ENCODE data around the gene CARD9. TPM values are rescaled to one million over a fixed set of nuclear protein-coding genes. Genes with fewer than 3 reads are reported as not detected.

CARD9 gene
- total RNA-seq, 2 donors from 2014 or later: 0.52 to 1.9 TPM

DNA sequence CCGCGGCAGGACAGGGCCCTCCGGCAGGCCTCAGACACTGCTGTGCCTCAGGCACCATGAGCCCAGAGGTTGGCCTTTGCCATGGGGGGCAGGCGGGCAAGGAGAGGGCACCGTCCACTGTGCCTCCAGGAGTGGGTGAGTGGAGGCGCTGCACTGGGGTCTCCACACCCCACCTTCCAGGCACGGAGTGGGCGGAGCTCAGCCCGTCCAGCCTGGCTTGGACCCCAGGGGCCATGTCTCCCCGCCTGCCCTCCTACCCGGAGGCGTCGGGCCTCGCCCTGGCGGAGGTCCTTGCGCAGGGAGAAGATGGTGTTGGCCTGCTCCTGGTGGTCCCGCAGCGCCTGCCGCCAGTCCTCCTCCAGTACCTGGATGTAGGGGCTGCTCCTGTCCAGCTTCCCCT lies 3.4 kb downstream of the CARD9 start:
- no peak for ATAC-seq
- intact Hi-C loops (cut with DNase I, micrococcal nuclease): no loop called here
- no peak for DNase-seq

DNA sequence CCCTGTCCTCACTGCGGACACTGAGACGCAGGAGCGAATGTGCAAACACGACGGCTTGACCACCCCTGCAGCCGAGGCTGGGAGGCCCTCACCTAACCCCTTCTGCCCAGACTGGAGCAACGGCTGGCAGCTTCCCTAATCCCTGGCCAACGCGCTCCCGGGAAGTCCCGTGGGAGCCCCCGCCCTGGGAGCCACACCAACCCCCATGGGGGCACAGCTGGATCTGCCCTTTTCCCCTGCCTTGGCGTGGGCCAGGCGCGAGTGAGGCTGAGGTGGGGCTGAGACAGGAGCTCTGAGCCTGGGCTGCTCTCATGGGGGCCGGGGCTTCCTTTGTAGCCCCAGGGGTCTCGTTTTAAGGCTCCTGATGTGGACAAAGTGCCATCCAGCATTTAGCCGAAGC lies 5.3 kb downstream of the CARD9 start:
- DNase-seq: no peak
- intact Hi-C loops (cut with DNase I, micrococcal nuclease): no loop called here
- ATAC-seq: no peak

- ATAC-seq: no peak
- DNase-seq: no peak
- intact Hi-C loops (cut with DNase I, micrococcal nuclease): no loop called here
Observed at GRCh38 chr9:136367296-136368145, 5.9 kb downstream of the CARD9 start.

DNA sequence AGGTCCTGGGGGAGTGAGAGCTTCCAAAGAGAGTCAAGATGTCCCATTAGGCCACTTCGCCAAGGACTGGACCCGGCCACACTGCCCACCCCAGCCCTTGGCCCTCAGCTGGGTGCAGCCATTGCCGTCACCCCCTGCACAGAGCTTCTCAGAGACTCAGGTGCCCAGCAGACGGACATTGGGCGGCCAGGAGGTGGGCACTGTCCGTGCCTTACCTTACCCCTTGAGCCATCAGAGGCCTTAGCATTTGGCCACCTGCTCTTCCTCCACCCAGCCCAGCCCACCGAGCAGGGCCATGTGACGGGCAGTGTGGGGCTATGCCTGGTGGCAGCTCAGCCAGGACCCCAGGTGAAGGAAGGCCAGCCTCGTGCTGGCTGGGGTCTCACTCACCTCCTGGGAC lies 6.6 kb downstream of the CARD9 start:
- intact Hi-C loops (cut with DNase I, micrococcal nuclease): no loop called here
- DNase-seq: no peak
- ATAC-seq: no peak

DNA sequence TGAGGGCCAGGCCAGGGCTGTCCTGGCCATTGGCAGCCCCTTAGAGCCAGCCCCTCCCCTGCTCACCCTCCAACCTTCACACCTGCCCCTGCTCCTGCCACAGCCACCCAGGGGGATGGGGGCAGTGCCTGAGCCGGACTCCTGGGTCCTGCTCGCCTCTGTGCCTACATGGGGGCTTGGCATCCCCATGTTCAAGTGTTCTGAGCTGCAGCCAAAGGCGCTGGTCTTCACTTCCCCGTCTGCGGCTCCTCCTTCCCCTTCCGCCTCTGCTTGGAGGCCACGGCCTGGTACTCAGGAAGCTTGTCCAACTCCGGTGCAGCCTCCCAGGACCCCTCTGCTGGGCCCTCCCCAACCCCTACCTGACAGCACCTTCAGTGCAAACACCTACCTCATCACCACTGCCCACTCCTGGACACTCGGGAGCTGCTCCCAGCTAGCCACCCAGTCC lies 7.7 kb downstream of the CARD9 start:
- DNase-seq (no peak), ATAC-seq (no peak)
- intact Hi-C loops (cut with DNase I, micrococcal nuclease): no loop called here

DNA sequence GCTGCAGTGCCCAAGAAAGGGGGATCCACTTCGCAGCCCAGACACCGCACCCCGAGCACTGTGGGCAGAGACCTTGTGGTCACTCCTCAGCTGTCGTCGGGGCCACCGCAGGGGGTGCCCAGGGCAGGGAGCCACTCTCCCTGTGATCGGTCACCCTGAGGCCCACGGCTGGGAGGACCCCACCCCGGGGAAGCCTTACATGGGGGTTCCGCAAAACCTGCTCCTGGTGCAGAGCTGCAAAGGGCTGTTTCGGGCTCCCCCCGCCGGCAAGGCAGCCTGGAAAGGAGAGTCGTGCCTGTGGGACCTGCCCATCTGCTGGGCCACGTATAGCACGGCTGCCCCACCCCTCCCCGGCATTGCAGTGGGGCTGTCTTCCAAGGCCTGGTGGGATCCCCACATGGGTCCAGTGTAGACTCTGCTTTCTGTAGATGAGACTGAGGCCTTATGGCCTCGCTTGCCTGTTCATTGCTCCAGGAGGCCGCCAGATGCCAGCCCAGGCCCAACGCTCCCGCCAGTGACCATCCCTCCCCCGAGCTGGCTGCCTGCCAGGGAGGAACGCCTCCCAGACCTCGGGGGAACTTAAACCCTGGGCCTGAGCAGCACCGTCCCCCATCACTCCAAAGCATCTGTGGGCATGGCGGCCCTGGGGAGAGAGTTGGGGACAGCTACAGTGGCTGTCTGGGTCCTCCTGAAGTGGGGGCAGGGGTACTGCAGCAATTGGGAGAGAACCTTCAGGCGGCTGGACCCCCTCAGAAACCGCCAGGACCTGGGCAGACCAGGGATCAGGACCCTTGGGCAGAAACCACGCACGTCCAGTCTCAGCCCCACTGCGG lies 8.3 kb downstream of the CARD9 start:
- DNase-seq: peak in 1 of 2 donors; percentile 39
- intact Hi-C loops (cut with DNase I, micrococcal nuclease): no loop called here
- no peak for ATAC-seq

DNA sequence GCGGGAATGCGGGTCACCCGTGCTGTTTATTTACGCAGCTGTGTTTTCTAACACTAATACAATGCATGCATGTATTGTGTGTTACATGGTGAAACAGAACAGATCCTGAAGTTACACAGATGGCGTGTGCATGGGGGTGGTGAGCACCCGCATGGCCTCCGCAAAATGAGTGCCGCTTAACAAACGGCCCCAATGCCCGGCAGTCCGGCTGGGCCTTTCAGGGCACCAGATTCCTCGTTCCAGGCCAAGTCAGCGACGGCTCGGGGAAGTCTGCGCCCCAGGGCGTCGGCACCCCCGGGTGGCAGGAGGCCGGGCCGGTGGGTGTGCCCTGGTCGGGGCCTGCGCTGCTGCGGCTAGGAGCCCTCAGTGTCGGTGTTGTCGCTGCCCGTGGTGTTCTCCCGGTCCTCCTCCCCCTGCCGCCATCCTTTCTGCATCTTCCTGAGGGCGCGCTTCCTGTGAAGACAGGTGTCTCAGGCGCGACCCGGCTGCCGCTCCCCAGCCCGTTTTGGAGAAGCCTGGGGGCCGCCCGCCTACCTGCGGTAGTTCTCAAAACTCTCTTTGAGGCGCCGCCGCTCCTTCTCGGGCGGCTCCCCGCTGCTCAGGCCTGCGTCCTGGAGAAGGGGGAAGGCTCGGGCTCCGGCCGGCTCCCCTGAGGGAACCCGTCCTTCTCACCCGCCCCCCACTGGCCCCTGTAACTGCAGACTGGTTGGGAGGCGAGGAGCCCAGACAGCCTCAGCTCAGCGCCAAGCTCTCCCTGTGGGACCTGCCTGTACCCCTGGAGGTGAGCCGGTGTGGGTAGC lies 9.3 kb downstream of the CARD9 start:
- intact Hi-C loops (cut with DNase I, micrococcal nuclease): no loop called here
- DNase-seq: no peak
- no peak for ATAC-seq

DNA sequence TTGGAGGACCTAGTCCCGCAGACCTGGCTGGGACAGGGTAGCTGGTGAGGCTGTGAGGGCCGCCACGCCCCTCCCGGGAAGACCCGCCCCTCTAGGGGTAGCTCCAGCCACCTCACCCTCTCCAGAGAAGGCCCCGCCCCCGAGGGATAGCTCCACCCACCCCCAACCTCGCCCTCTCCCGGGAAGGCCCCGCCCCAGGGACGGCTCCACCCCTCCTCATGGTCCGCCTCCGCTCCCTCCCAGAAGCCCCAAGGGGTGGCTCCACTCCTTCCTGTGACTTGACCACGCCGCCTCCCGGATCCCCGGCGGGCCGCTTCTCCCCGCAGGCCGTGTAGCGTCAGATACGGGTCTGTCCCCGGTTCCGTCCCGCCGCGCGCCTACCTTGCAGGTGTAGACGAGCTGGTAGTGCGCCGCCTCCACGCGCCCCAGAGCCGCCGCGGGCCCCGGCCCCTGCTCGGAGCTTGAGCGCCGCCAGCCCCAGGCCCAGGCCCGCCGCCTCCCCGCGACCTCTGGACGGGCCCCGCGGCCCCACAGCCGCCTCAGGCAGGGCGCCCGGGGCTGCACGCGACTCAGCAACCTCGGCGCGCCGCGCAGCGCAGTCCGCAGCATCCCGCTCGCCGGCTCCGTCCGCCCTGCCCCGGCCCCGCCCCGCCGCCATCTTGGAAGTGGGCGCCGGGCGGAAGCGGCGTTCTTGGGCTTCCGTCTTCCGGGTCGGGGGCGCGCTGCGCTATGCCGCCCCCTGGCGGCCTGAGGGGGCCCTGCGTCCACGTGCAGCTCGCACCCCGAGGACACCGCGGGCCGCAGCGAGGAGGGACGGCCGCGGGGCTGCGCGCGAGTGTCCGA lies 10.1 kb downstream of the CARD9 start, which contains the start of gene DNLZ:
TSS of gene DNLZ (minus strand) at position 639 of the 843 bp plus-strand sequence. CDS start at position 609, 30 bp downstream.
- DNase-seq (peak; percentile 97 to 99), ATAC-seq (peak; percentile 94)
- intact Hi-C loops (cut with DNase I, micrococcal nuclease): no loop called here

GRCh38 chr9:136362450-136362784 lies 11.1 kb downstream of the CARD9 start:
- intact Hi-C loops (cut with DNase I, micrococcal nuclease): no loop called here
- DNase-seq (peak in 1 of 2 donors; percentile 47), ATAC-seq (no peak)

GRCh38 chr9:136361754-136362449 lies 11.6 kb downstream of the CARD9 start:
- ATAC-seq: no peak
- intact Hi-C loops (cut with DNase I, micrococcal nuclease): no loop called here
- DNase-seq: no peak

- intact Hi-C loops (cut with DNase I, micrococcal nuclease): no loop called here
- ATAC-seq (no peak), DNase-seq (no peak)
Observed at GRCh38 chr9:136361047-136361753, 12.3 kb downstream of the CARD9 start.

DNA sequence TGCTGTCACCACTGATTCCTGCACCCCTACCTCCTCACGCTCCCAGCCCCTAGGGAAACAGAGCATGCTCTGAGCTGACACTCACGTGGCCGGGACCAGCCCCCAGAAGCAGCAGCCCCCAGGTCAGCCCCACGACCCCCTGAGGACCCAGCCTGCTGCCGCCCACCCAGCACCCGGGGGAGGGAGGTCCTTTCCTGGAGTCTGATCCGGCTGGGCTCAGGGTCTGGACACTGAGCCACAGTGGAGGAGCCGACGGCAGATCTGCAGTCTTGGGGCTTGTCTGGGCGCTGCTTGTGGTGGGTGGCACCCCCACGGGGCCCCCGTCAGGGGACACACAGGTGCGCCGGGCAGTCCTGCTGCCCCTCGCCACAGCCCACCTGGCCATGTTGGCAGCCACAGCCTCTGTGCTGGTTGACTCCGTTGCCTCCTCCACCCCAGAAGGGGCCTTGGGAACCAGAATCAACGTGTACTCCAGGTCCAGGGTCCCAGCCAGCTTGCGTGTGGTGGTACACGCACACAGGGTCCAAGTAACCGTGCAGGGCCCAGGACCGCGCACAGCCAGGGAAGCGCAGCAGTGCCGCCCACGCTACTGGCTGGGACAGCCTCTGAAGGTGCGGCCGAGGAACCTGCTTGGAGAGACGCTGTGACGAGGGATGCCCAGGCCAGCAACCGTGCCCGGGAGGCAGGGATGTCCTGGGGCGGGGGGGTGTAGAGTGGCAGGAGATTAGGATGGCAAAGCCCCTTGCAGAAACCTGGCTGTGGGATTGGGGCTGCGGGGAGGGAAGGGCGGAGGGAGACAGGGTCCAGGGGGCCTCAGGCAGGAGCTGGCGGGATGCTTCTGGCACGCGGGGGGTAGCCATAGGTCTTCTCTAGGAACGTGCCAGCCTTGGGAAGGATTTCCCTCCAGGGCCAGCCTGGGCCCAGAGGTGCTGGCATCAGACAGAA lies 13.4 kb downstream of the CARD9 start:
- intact Hi-C loops (cut with DNase I, micrococcal nuclease): no loop called here
- ATAC-seq (no peak), DNase-seq (no peak)

- ATAC-seq: no peak
- intact Hi-C loops (cut with DNase I, micrococcal nuclease): no loop called here
Observed at GRCh38 chr9:136358888-136359287, 14.6 kb downstream of the CARD9 start.

DNA sequence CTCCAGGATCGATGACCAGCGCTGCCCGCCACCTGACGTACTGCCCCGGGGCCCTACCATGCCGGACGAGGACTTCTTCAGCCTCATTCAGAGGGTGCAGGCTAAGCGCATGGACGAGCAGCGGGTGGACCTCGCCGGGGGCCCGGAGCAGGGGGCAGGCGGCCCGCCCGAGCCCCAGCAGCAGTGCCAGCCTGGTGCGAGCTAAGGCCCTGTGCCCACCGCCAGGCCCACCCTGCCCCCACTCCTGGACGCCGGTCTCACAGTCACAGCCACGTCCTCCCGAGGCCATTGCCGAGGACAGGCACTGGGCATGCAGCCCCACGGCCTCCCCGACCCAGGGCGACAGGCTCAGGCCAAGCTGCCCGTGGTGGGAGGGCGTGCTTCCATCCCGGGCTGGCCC lies 15.5 kb downstream of the CARD9 start:
- DNase-seq: no peak

More at GRCh38 chr9:136358888-136359287, 14.6 kb downstream of the CARD9 start:
- DNase-seq: no peak

DNA sequence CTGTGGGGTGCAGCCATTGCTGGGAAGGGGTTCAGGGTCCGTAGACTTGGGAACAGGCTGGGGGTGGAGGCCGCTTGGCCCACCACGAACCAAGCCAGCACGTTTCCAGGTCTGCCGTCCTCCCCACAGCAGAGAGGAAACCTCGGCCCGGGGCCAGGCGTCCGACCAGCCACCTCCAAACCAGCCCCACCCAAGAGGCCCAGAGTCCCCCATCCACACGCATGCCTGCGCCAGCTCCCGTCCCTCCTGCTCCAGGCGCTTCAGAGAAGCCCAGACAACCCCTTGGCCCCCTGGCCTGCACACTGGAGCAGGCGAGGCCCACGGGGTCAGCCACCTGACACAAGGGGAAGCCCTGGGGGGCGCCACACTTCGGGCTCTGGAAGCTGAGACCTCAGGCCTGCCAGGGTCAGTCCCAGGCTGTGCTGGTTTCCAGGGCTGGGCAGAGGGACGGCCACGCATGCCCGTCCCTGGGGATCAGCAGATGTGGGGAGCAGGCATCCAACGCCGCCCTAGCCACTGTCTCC lies 16.2 kb downstream of the CARD9 start:
- ATAC-seq (no peak), DNase-seq (no peak)
- intact Hi-C loops (cut with DNase I, micrococcal nuclease): no loop called here

More for the DNA sequence above, 15.5 kb downstream of the CARD9 start:
- ATAC-seq: no peak
- intact Hi-C loops (cut with DNase I, micrococcal nuclease): no loop called here

Data from left colon (tissue), 2 donors.